SKM-1 treated with dmso at 0.1 percent for 144 hours (cell line): ENCODE data around the gene SNIP1.
"Not testable (repeated sequence)": the region's sequence is repeated elsewhere in the genome, so short reads cannot be mapped to it uniquely, and the experiment has no call there.

ENCODE experiments used
- DNase-seq: peaks from one replicate; lab custom pipeline; 2025; ENCODE audit not compliant: unreplicated experiment; lab: John Stamatoyannopoulos, UW

The SNIP1 gene

GRCh38 chr1:37553927-37554808 is at the start of gene SNIP1:
Gene SNIP1, minus strand, starts transcription at chr1:37554293. Its CDS starts 64 bp downstream, at chr1:37554229.
- DNase-seq: peak; percentile 94

- DNase-seq: peak; percentile 18
Observed at GRCh38 chr1:37602750-37603694, 48.9 kb upstream of the SNIP1 start.

- no peak for DNase-seq
Observed at GRCh38 chr1:37601441-37601840, 47.3 kb upstream of the SNIP1 start.

GRCh38 chr1:37599940-37600339 is 45.8 kb upstream of the SNIP1 start:
- DNase-seq: no peak

- no peak for DNase-seq
Observed at GRCh38 chr1:37596182-37596667, 42.1 kb upstream of the SNIP1 start.

GRCh38 chr1:37595440-37596181 is 41.5 kb upstream of the SNIP1 start, which contains the start of gene GNL2:
Gene GNL2, minus strand, starts transcription at chr1:37595937. Its CDS starts 115 bp downstream, at chr1:37595822.
- peak; percentile 88 for DNase-seq

GRCh38 chr1:37593726-37594125 is 39.6 kb upstream of the SNIP1 start:
- DNase-seq: no peak

- DNase-seq: no peak
Observed at GRCh38 chr1:37588939-37589338, 34.8 kb upstream of the SNIP1 start.

- DNase-seq: not testable (repeated sequence)
Observed at GRCh38 chr1:37584544-37584943, 30.5 kb upstream of the SNIP1 start.

- DNase-seq: no peak
Observed at GRCh38 chr1:37575692-37576091, 21.6 kb upstream of the SNIP1 start.

- no peak for DNase-seq
Observed at GRCh38 chr1:37574834-37575480, 20.9 kb upstream of the SNIP1 start.

GRCh38 chr1:37570528-37571334 is 16.6 kb upstream of the SNIP1 start:
- no peak for DNase-seq

GRCh38 chr1:37567023-37567422 is 12.9 kb upstream of the SNIP1 start:
- DNase-seq: no peak

GRCh38 chr1:37564892-37565291 is 10.8 kb upstream of the SNIP1 start:
- DNase-seq: no peak

GRCh38 chr1:37562984-37563383 is 8.9 kb upstream of the SNIP1 start:
- DNase-seq: no peak

- no peak for DNase-seq
Observed at GRCh38 chr1:37561133-37562132, 7.3 kb upstream of the SNIP1 start.

- DNase-seq: no peak
Observed at GRCh38 chr1:37560401-37561132, 6.5 kb upstream of the SNIP1 start.
